ENCODE results near the gene MTERF1.
"Not testable (repeated sequence)": the region's sequence is repeated elsewhere in the genome, so short reads cannot be mapped to it uniquely, and the experiment has no call there.

Gene MTERF1, protein sequence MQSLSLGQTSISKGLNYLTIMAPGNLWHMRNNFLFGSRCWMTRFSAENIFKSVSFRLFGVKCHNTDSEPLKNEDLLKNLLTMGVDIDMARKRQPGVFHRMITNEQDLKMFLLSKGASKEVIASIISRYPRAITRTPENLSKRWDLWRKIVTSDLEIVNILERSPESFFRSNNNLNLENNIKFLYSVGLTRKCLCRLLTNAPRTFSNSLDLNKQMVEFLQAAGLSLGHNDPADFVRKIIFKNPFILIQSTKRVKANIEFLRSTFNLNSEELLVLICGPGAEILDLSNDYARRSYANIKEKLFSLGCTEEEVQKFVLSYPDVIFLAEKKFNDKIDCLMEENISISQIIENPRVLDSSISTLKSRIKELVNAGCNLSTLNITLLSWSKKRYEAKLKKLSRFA

DNA sequence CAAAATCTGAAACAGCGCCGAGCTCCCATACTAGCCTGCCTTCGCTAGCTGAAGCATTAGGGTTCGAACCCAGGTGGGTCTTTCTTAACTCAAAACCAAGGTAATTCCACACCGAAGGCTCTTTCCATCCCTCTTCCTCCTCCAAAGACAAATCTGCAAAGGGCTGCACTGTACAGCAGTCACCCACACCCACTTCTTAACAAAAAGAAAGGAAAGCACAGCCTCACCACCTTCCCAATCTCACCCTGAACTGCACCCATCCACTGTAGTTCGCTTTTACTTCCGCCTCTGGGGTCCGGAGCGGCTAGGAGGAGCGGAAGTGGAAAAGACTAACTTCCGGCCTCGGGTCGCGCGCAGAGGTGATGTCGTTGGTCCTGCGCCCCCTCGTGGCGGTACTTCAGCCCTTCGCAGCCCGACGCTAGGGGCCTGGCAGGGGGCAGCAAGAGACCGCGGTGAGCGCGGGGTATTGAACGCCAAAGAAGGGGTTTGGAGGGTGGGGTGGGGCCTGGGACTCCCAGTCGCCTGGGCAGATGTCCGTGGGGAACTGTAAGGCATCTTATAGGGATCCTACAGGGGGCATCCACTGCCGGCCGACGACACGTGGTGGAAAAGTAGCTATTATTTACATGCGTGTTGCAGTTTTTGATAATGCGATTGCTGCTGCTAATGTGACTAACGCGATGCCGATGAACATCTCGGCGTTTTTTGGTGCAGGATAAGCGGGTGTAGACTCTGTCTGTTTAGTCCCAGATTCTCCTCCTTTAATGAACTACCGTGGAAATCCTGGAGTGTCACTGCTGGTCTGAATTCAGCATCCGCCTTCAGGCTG, at the start of gene MTERF1:
MTERF1 (minus strand) TSS at position 290 of the 829 bp plus-strand sequence. CDS start 619 bp downstream, outside the sequence.
- H3K4me1 Mint-ChIP-seq: peaks cover 35% of the 10 kb centered on the region
- H3K27ac Mint-ChIP-seq: peak within 1 kb of the TSS; percentile 86 to 99
- ATAC-seq (peak; percentile 99), DNase-seq (peak; percentile 91 to 93)
- H3K4me3 Mint-ChIP-seq: peak within 1 kb of the TSS; percentile 81 to 94
- no peaks in the 10 kb centered on the region for H3K27me3 Mint-ChIP-seq
- no peaks in the 10 kb centered on the region for H3K9me3 Mint-ChIP-seq

DNA sequence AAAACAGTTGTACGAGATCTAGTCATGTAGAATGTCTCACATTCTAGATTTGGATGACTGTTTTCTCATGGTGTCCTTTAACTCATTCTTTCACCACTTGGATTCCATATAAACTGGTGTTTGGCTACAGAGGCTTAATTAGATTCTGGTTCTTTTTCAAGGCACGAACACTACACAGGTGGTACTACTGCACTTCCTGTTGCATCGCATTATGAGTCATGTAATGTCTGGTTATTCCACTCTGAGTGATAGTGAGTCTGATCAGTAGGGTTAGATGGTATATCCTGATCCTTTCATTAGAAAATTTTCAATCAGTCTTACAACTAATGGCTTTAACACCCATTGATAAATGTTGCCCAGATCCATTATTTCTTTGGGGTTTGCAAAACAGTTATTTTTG, 49.0 kb upstream of the MTERF1 start:
- Mint-ChIP-seq H3K9me3 (peaks cover 5 to 14% of the 10 kb centered on the region in 2 donors), H3K27ac (peak overlapping the region in 1 of 2 donors; percentile 82), H3K27me3 (peaks cover 25% of the 10 kb centered on the region), H3K4me1 (peaks cover 15% of the 10 kb centered on the region), H3K4me3 (no peak overlapping the region)
- ATAC-seq (peak; percentile 100), DNase-seq (no peak)

DNA sequence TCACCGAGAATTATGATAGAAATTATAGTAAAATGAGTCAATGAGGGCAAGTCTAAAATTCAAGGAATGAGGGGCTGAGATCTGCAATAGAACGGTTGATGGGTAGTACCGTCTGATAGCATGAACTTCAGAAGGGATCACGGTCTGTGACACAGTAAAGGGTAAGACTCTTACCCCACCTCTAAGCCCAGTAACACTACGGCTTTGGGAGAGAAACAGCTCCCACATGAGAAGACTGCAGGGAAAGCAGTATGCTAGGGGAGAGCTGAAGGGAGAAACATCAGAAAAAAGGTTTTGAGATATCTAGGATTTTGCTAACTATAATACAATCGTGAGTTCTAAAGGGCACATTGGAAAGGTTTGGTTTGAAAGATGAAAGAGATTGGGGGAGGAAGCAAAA, 47.4 kb upstream of the MTERF1 start:
- DNase-seq (no peak), ATAC-seq (no peak)
- H3K27me3 Mint-ChIP-seq: peaks cover 29% of the 10 kb centered on the region
- H3K4me3 Mint-ChIP-seq: peak overlapping the region; percentile 9 to 10
- H3K27ac Mint-ChIP-seq: peak overlapping the region in 1 of 2 donors; percentile 62
- H3K9me3 Mint-ChIP-seq: peaks cover 5 to 14% of the 10 kb centered on the region in 2 donors
- peaks cover 15% of the 10 kb centered on the region for H3K4me1 Mint-ChIP-seq

DNA sequence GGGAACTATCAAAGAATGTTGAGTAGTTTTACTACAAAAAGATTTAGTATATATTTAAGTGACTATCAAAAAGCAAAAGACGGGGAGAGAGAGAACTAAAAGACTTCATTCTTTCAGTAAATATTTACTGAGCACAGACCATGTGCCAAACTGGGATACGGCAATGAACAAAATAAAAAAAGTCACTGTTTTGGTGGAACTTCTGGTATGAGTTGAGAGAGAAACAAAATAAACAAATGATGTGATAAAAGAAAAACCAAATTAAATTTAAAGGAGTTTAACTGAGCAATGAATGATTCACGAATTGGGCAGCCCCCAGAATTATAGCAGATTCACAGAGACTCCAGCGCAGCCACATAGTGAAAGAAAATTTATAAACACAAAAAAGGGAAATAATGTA, 42.4 kb upstream of the MTERF1 start:
- Mint-ChIP-seq H3K4me3 (no peak overlapping the region), H3K27ac (no peak overlapping the region), H3K4me1 (peaks cover 2% of the 10 kb centered on the region), H3K27me3 (peaks cover 30% of the 10 kb centered on the region), H3K9me3 (peaks cover 2 to 9% of the 10 kb centered on the region in 2 donors)
- DNase-seq (no peak), ATAC-seq (no peak)

DNA sequence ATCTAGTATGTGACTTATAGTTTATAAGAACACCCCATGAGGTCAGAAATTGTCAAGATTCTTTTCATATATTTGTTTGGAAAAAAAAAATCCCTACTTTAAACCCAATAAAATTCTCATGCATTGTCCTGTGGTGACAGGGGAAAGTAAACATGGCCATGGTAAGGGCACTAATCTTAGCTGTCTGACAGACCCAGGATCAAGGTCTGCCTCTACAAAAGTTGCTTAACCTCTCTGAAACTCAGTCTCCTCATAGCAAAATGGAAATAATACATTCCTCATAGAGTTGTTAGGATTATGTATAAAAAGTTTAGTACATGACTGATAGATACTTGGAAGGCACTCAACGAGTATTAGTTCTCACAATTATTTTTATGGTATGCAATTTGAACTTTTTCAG, 37.9 kb upstream of the MTERF1 start:
- no peak for ATAC-seq
- H3K4me1 Mint-ChIP-seq: no peaks in the 10 kb centered on the region
- H3K9me3 Mint-ChIP-seq: no peaks in the 10 kb centered on the region
- no peak overlapping the region for H3K4me3 Mint-ChIP-seq
- no peak overlapping the region for H3K27ac Mint-ChIP-seq
- H3K27me3 Mint-ChIP-seq: peaks cover 6% of the 10 kb centered on the region
- no peak for DNase-seq

DNA sequence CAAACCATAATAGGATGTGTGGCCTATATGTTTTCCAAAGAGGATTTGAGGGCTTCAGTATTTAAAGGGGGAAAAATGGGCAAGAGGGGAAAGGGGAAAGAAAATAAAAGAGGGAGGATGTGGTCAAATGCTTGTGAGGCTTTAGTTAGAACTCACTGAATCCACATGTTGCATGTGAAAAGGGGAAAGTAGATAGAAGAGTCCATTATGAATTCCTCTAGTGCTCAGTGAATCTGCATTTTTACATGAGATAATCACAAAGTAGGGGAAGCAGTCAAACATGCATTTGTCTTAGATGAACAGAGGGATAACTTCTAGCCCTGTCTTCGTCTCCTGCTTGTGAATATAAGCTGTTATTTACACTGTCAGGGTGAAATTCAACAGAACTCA, 35.5 kb upstream of the MTERF1 start:
- Mint-ChIP-seq H3K27ac (no peak overlapping the region), H3K27me3 (peaks cover 6% of the 10 kb centered on the region), H3K9me3 (no peaks in the 10 kb centered on the region), H3K4me3 (no peak overlapping the region), H3K4me1 (no peaks in the 10 kb centered on the region)
- no peak for ATAC-seq
- DNase-seq: no peak

DNA sequence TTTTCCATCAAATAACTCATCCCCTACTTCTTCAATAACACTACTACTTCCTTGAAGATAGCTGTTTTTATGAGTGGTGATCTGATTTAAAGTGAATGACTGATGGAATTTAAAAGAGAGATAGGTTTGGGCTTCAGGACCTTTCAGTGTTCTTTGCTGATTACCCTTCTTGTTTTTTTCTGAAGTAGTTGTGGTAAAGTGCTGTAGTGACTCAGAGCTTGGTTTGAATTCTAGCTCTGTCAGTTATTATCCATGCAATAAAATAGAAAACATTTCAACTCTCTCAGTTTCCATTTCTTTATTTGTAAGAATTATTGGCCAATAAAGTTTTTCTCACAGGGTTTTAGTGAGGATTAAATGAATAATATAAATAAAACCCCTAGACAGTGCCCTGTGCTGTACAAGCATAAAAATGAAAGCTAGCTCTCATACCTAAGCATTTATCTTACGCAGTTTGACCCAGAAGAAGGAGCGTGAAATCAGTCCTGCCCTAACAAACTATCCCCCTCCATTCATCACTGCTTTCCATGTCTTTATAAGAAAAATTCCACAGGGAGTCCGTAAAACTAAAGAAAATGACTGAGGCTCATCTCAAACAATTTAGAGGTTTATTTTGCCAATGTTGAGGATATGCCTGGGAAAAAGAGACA, 35.0 kb upstream of the MTERF1 start:
- Mint-ChIP-seq H3K9me3 (no peaks in the 10 kb centered on the region), H3K27me3 (peaks cover 8% of the 10 kb centered on the region), H3K4me1 (no peaks in the 10 kb centered on the region), H3K27ac (no peak overlapping the region), H3K4me3 (no peak overlapping the region)
- ATAC-seq: no peak
- DNase-seq: no peak

DNA sequence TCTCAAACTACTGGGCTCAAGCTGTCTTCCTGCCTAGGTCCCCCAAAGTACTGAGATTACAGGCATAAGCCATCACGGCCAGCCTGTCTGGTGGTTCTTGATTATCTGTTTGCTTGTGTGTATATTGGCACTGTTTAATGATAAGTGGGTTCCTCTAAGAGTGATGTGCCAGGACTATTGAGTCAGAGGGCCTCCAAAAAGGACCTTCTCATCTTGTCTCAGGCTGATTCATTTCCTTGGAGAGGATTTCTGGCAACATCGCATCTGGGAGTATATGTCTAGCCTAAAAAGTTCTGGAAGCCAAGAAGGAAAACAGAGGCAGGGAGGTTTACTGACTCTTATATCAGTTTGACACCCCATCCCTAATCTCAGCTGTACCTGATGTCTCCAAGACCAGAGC, 33.1 kb upstream of the MTERF1 start:
- no peaks in the 10 kb centered on the region for H3K4me1 Mint-ChIP-seq
- peaks cover 13% of the 10 kb centered on the region for H3K27me3 Mint-ChIP-seq
- DNase-seq (no peak), ATAC-seq (no peak)
- no peaks in the 10 kb centered on the region for H3K9me3 Mint-ChIP-seq
- H3K27ac Mint-ChIP-seq: no peak overlapping the region
- H3K4me3 Mint-ChIP-seq: no peak overlapping the region

DNA sequence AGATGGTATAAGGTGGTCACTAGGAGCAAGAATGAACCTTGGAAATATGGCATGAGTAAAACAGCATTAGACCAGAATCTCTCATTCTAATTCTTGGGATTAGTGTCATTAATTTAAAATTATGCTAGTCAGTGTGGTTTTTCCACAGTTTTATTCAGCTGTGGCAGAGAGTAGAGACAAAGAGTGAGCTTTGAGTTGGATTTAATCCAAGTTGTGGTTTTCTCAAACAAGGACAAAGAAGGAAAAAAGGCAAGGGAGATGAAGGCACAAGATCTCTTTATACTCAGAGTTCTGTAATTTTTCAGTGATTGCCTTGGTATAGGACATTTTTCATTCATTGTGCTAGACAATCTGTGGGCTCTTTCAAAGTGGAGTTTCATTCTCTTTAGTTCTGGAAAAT, 32.0 kb upstream of the MTERF1 start:
- DNase-seq: no peak
- peaks cover 13% of the 10 kb centered on the region for H3K27me3 Mint-ChIP-seq
- H3K4me1 Mint-ChIP-seq: no peaks in the 10 kb centered on the region
- no peak overlapping the region for H3K4me3 Mint-ChIP-seq
- H3K9me3 Mint-ChIP-seq: peaks cover 0 to under 1% of the 10 kb centered on the region in 2 donors
- ATAC-seq: no peak
- no peak overlapping the region for H3K27ac Mint-ChIP-seq

DNA sequence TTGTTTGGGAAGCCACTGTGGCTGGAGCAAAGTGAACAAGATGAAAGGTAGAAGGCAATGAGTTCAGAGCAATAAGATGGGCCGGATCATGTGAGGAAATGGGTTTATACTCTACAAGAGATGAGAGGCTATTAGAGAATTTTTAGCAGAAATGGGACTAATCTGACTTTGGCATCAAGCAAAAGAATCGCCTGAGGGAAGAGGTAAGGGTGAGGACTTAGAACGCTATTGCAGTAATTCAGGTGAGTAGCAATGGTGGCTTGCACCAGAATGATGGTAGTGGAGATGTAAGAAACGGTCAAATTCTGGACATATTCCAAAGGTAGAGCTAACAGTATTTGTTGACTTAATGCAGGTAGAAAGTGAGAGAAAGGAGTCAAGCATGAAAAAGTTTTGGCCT, 30.6 kb upstream of the MTERF1 start:
- ATAC-seq: no peak
- Mint-ChIP-seq H3K4me3 (no peak overlapping the region), H3K4me1 (no peaks in the 10 kb centered on the region), H3K27ac (no peak overlapping the region), H3K27me3 (peaks cover 13% of the 10 kb centered on the region), H3K9me3 (peaks cover 0 to 4% of the 10 kb centered on the region in 2 donors)
- DNase-seq: no peak

DNA sequence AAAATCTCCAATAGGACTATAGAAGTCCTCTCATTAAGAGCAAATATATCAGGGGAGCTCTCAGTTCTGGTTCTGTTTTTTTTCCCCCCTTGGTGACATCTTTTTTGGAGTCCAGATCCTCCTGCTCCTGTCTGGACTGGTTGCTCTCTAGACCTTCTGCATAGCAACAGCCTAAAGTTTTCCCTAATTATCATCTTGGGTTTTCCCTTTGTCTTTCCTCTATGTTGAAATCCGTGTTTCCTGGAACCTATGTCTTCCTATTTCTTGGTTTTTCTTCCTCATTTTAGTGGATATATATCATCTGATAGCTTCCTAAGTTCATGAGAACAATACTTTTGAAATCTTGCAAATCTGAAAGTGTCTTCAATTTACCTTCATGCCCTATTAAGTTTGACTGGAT, 29.7 kb upstream of the MTERF1 start:
- Mint-ChIP-seq H3K4me1 (no peaks in the 10 kb centered on the region), H3K4me3 (no peak overlapping the region)

DNA sequence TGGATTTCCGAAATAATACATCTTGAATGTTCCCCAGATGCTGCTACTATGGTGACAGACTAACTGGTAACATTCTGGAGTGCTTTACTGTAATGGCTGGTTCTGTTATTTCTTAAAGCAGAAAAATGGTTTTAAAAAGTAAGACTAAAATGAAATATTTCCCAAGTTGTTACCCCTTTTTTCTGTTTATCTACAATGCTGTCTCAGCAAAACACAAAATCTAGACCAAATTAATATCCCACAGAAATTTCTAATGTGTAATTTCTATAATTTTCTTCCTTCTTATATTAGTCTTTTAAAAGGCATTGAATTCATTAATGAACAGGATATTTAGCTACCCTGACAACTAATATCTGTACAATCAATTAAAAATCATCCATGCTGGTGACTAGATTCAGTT, 19.1 kb upstream of the MTERF1 start:
- ATAC-seq: no peak
- Mint-ChIP-seq H3K9me3 (no peaks in the 10 kb centered on the region), H3K4me3 (no peak overlapping the region), H3K27ac (no peak overlapping the region), H3K27me3 (no peaks in the 10 kb centered on the region), H3K4me1 (no peaks in the 10 kb centered on the region)
- no peak for DNase-seq

More for the DNA sequence above, 29.7 kb upstream of the MTERF1 start:
- Mint-ChIP-seq H3K27me3 (peaks cover 13% of the 10 kb centered on the region), H3K9me3 (peaks cover 0 to 4% of the 10 kb centered on the region in 2 donors), H3K27ac (peak overlapping the region in 1 of 2 donors; percentile 72)
- ATAC-seq (no peak), DNase-seq (no peak)

DNA sequence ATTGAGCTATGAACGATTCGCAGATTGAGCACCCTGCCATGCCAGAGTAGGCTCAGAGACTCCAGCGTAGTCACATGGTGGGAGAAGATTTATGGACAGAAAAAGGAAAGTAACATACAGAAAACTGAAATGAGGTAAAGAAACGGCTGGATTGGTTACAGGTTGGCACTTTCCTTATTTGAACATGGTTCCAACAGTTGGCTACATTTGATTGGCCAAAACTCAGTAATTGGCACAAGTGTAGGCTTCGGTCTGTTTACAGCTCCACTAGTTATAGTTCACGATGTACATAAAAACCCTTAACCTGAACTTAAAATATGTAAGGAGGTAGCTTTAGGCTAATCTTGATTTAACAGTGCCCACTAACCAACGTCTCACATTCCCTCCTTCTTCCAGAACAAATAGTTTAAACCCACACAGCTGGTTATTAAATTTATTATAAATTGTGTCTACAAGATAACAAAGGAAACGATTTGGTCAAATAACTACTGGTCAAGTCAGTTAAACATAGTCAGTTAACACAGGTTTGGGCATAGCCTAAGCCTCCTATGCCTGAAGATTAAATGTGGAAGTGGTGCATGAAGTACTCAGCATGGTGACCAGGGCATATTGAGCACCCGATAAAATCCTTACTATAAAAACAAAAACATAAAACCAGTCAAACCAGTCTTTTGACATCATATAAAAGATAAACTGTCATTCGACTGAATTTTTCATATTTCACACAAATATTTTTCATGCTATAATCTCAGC, 17.9 kb upstream of the MTERF1 start:
- H3K9me3 Mint-ChIP-seq: no peaks in the 10 kb centered on the region
- no peak overlapping the region for H3K4me3 Mint-ChIP-seq
- H3K4me1 Mint-ChIP-seq: no peaks in the 10 kb centered on the region
- DNase-seq: no peak
- peaks cover 4% of the 10 kb centered on the region for H3K27me3 Mint-ChIP-seq
- no peak overlapping the region for H3K27ac Mint-ChIP-seq
- no peak for ATAC-seq

DNA sequence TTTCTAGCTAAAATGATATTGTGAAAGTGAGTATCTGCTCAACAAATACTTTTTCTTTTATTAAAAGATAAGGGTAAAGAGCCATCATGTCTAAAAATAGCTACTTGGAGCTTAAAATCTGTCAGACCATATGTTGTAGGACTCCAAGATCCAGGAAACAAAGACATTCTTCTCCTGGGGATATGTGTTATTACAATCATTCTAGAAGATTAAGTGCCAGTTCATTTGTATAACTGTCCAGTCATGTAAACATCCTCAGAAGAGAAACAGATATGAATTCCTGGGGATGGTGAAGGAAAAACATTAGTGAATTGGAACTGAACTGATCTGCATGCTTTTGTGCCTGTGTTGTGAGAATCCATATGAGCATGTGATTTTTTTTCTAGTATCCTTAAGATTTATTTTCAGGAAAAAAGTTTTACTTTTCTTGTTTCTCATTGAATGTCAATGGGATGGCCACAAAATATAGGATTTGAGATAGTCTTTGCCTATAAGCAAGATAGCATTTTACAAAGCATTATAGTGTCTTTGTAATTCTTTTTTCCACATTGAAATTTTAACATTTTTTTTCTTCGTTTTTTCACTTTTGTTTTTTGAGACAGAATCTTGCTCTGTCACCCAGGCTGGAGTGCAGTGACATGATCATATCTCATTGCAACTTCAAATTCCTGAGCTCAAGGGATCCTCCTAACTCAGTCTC, 14.4 kb upstream of the MTERF1 start:
- H3K4me1 Mint-ChIP-seq: no peaks in the 10 kb centered on the region
- H3K9me3 Mint-ChIP-seq: no peaks in the 10 kb centered on the region
- H3K27ac Mint-ChIP-seq: no peak overlapping the region
- no peak for DNase-seq
- H3K27me3 Mint-ChIP-seq: peaks cover 8% of the 10 kb centered on the region
- H3K4me3 Mint-ChIP-seq: no peak overlapping the region
- no peak for ATAC-seq

DNA sequence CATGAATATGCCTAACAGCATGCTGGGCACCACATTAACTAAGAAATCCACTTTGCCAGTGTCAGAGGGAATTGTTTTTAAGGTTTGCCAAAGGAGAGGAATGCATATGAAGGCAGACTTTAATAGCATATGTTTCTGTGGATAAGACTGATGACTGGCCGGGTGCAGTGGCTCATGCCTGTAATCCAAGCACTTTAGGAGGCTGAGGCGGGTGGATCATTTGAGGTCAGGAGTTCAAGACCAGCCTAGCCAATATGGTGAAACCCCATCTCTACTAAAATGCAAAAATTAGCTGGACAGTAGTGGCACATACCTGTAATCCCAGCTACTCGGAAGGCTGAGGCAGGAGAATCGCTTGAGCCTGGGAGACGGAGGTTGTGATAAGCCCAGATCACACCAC, 13.2 kb upstream of the MTERF1 start:
- not testable (repeated sequence) for DNase-seq, ATAC-seq, H3K27me3 Mint-ChIP-seq, H3K27ac Mint-ChIP-seq, H3K4me1 Mint-ChIP-seq, H3K4me3 Mint-ChIP-seq, H3K9me3 Mint-ChIP-seq
